Right lobe of liver (tissue), 6 donors: Measurements from ENCODE around the gene BSCL2. TPM values are rescaled to one million over a fixed set of nuclear protein-coding genes. Genes with fewer than 3 reads are reported as not detected.
"Not testable (repeated sequence)": the region's sequence is repeated elsewhere in the genome, so short reads cannot be mapped to it uniquely, and the experiment has no call there.

ENCODE experiments used
- ATAC-seq, 4 donors: fragments of 200-7000 bp; cut with Tn5 transposase; one replicate each; pipeline ENCODE4 v1.9.1; 2020; ENCODE audit warnings: mild to moderate bottlenecking in 4 of 4, moderate library complexity in 4 of 4
- DNase-seq, 3 donors: peaks; one replicate each; pipeline ENCODE4 v3.0.0-alpha.2; 2020
- H3K27ac ChIP-seq, 3 donors: fragments of 200-600 bp; one replicate each; pipeline ENCODE4 v1.8.0; 2022
- H3K27me3 ChIP-seq, 2 donors: fragments of 200-600 bp; one replicate each; pipeline ENCODE4 v1.8.0; 2022
- H3K36me3 ChIP-seq, 4 donors: fragments of 200-600 bp; sonication (generic) in 1 of 4; one replicate each; pipeline versions ENCODE4 v1.5.1 to v1.8.0; 2017 to 2022; ENCODE audit warnings: control low read depth in 1 of 4
- H3K4me1 ChIP-seq, 4 donors: fragments of 200-600 bp; sonication (generic) in 1 of 4; one replicate each; pipeline versions ENCODE4 v1.5.1 to v1.8.0; 2017 to 2022; ENCODE audit warnings: control low read depth in 1 of 4
- H3K4me3 ChIP-seq, 3 donors: fragments of 200-600 bp; one replicate each; pipeline ENCODE4 v1.8.0; 2022
- H3K9me3 ChIP-seq, 4 donors: fragments of 200-600 bp; sonication (generic) in 1 of 4; one replicate each; pipeline versions ENCODE4 v1.5.1 to v1.8.0; 2017 to 2022; ENCODE audit warnings: control low read depth in 1 of 4
- POLR2A ChIP-seq: fragments of 450-650 bp; IDR thresholded peaks from one replicate; pipeline ENCODE4 v1.6.1; 2017; ENCODE audit warnings: antibody characterized with exemption, mild to moderate bottlenecking
- WGBS: methylation state at CpG from one replicate; pipeline ENCODE4 v1.1.6; 2018; ENCODE audit warnings: low coverage, low lambda C conversion rate; ENCODE audit not compliant: insufficient coverage; ENCODE audit errors: missing lambda C conversion rate; 5-methylcytosine and 5-hydroxymethylcytosine counted together
- intact Hi-C, 2 donors: fragments of 100-400 bp; cut with DNase I; formaldehyde crosslinking; loops; one replicate each; pipeline versions ENCODE4 v1.11.2 to v1.14.1; 2022
- total RNA-seq, 6 experiments: library from RNA; depleted of rRNA in 2 of 6; stranded (reverse); fragments of >200 nt in 2 of 6; fragmentation: NEBNext Ultra II Directional in 3 of 6; extraction: Animal tissue kit (Norgen Biotek cat#: 25700) in 3 of 6; gene quantifications; one replicate each; pipeline versions ENCODE4 v1.1.0 to v1.2.4, GENCODE V29; 2016 to 2023
- TF ChIP-seq, protein P1 (sequence below), 4 donors: fragments of 200-600 bp in 3 of 4; fragments of 450-650 bp in 1 of 4; IDR thresholded peaks; one replicate each; pipeline versions ENCODE4 v1.5.1 to v1.8.0; 2016 to 2022; ENCODE audit warnings: antibody characterized with exemption in 4 of 4, mild to moderate bottlenecking in 2 of 4
- donor health status: DM: no; HTN: yes; CAD: no.
- donor health status: DM: no; HTN: no; CAD: no.
- donor health status: DM: no; HTN: no; CAD: no.
- donor health status: DM: no; HTN: yes; CAD: no.
- donor health status: DM: no; HTN: yes; CAD: no.

The BSCL2 gene
- total RNA-seq, 6 experiments from 2014 or later = 18.8 to 41.4 (median 34.3) TPM

GRCh38 chr11:62654297-62654696, 52.9 kb downstream of the BSCL2 start:
- Histone ChIP-seq H3K9me3 (no peaks in the 10 kb centered on the region), H3K27me3 (no peaks in the 10 kb centered on the region), H3K4me1 (peaks cover 0 to 13% (median 0%) of the 10 kb centered on the region in 4 donors), H3K36me3 (peaks cover 0 to 6% (median 4%) of the 10 kb centered on the region in 4 donors), H3K4me3 (no peak overlapping the region), H3K27ac (no peak overlapping the region)
- no peak for ATAC-seq
- TF ChIP-seq POLR2A = no peak
- TF ChIP-seq, protein P1, sequence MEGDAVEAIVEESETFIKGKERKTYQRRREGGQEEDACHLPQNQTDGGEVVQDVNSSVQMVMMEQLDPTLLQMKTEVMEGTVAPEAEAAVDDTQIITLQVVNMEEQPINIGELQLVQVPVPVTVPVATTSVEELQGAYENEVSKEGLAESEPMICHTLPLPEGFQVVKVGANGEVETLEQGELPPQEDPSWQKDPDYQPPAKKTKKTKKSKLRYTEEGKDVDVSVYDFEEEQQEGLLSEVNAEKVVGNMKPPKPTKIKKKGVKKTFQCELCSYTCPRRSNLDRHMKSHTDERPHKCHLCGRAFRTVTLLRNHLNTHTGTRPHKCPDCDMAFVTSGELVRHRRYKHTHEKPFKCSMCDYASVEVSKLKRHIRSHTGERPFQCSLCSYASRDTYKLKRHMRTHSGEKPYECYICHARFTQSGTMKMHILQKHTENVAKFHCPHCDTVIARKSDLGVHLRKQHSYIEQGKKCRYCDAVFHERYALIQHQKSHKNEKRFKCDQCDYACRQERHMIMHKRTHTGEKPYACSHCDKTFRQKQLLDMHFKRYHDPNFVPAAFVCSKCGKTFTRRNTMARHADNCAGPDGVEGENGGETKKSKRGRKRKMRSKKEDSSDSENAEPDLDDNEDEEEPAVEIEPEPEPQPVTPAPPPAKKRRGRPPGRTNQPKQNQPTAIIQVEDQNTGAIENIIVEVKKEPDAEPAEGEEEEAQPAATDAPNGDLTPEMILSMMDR (IDR thresholded peaks at IDR 0.05) = no peak
- intact Hi-C loops = no loop called here
- no peak for DNase-seq
- WGBS = 57% methylated on average over 4 of the region's 11 CpGs

DNA sequence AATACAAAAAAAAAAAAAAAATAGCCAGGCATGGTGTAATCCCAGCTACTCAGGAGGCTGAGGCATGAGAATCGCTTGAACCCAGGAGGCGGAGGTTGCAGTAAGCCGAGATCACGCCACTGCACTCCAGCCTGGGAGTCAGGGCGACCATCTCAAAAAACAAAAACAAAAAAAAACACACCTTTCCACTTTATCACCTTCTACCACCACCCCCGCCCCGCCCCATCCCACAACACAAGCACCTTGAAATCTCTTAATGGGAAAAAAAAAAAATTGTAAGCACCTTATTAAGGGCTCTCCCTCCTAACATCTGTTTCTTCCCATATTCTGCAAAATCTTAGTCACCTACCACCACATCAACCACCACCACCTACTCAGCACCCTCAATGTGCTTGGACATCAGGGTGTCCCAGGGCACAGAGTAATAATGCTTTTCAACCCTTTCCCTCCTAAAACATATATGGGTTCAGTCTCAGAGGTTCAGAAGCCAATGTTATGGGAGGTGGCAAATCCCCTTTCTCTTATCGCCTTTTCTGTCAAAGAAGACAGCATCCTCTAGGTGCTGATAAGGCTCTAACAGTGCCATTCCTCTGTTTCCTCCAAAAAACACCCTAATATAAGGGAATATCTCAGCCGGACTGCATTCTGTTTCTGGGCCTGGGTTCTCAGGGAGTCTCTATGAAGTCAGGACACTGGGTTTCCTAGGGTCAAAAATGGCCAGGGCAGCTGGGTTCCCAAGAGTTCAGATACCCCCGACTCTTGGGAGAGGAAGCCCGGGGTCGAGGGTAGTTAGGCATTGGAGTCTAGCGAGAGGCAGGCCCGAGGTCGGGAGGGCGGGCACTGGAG, 54.8 kb downstream of the BSCL2 start:
- Histone ChIP-seq H3K4me3 (peak overlapping the region; percentile 77 to 99 (median 89)), H3K9me3 (no peaks in the 10 kb centered on the region), H3K27ac (peak overlapping the region; percentile 84 to 91 (median 89)), H3K27me3 (no peaks in the 10 kb centered on the region), H3K36me3 (peaks cover 0 to 13% (median 5%) of the 10 kb centered on the region in 4 donors), H3K4me1 (peaks cover 0 to 17% (median 2%) of the 10 kb centered on the region in 4 donors)
- no peak for ATAC-seq
- intact Hi-C loops = no loop called here
- peak in 1 of 3 donors; percentile 27 for DNase-seq
- TF ChIP-seq POLR2A = no peak
- TF ChIP-seq, protein P1 (IDR thresholded peaks at IDR 0.05) = no peak
- WGBS = 35% methylated on average over 15 of the region's 16 CpGs

DNA sequence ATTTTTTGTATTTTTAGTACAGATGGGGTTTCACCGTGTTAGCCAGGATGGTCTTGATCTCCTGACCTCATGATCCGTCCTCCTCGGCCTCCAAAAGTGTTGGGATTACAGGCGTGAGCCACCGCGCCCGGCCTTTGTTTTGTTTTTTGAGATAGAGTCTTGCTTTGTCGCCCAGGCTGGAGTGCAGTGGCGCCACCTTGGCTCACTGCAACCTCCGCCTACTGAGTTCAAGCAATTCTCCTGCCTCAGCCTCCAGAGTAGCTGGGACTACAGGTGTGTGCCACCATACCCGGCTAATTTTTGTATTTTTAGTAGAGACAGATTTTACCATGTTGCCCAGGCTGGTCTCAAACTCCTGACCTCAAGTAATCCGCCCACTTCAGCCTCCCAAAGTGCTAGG, 56.9 kb downstream of the BSCL2 start:
- WGBS = 97% methylated on average over 3 of the region's 12 CpGs
- Histone ChIP-seq H3K4me1 (peaks cover 0 to 25% (median 5%) of the 10 kb centered on the region in 4 donors), H3K36me3 (peaks cover 0 to 13% (median 5%) of the 10 kb centered on the region in 4 donors)
- H3K27ac ChIP-seq, H3K9me3 ChIP-seq, intact Hi-C loops, H3K4me3 ChIP-seq, H3K27me3 ChIP-seq, ATAC-seq, DNase-seq: not testable (repeated sequence)

DNA sequence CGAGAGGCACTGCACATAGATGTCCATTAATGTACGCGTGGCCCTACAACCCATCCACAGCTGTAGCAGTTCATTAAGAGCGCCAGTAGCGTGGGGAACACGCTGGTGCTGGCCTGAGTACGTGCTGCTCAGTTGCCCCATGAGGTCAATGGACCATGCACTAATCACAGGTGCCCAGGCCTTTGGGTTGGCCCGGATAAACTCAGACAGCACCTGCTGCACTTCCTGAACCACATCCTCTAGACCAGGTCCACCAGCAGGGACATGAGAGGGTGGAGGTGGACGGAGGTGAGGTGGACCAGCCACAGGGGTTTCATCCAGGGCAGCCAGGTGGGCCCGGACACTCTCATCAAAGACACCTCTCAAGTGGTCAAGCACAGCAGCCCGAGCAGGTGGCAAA, 57.7 kb downstream of the BSCL2 start:
- ATAC-seq (no peak), DNase-seq (no peak)
- Histone ChIP-seq H3K27ac (no peak overlapping the region), H3K9me3 (no peaks in the 10 kb centered on the region), H3K36me3 (peaks cover 0 to 13% (median 5%) of the 10 kb centered on the region in 4 donors), H3K4me1 (peaks cover 0 to 29% (median 8%) of the 10 kb centered on the region in 4 donors), H3K27me3 (no peaks in the 10 kb centered on the region), H3K4me3 (no peak overlapping the region)
- intact Hi-C loops = no loop called here
- no peak for TF ChIP-seq POLR2A
- TF ChIP-seq, protein P1 (IDR thresholded peaks at IDR 0.05) = no peak
- 57% methylated on average over 2 of the region's 11 CpGs for WGBS

- intact Hi-C loops = no loop called here
- ATAC-seq = no peak
- TF ChIP-seq, protein P1 (IDR thresholded peaks at IDR 0.05) = no peak
- no peak for TF ChIP-seq POLR2A
- peaks cover 0 to 29% (median 8%) of the 10 kb centered on the region in 4 donors for H3K4me1 ChIP-seq
- WGBS = 75% methylated on average over 2 of the region's 11 CpGs
- no peaks in the 10 kb centered on the region for H3K27me3 ChIP-seq
- no peaks in the 10 kb centered on the region for H3K9me3 ChIP-seq
- DNase-seq = peak in 1 of 3 donors; percentile 19
- no peak overlapping the region for H3K27ac ChIP-seq
- no peak overlapping the region for H3K4me3 ChIP-seq
- H3K36me3 ChIP-seq = peaks cover 0 to 13% (median 5%) of the 10 kb centered on the region in 4 donors
These were observed 58.3 kb downstream of the BSCL2 start for GRCh38 chr11:62648967-62649364.
